Activated CD4-positive, alpha-beta T cell treated with anti-CD3 and anti-CD28 coated beads for 48 hours (primary cell): ENCODE results near the gene ETS2.
"Not testable (repeated sequence)": the region's sequence is repeated elsewhere in the genome, so short reads cannot be mapped to it uniquely, and the experiment has no call there.

Experiments
- DNase-seq: peaks from one replicate; pipeline ENCODE4 v3.0.0-alpha.2; 2020

The ETS2 gene

DNA sequence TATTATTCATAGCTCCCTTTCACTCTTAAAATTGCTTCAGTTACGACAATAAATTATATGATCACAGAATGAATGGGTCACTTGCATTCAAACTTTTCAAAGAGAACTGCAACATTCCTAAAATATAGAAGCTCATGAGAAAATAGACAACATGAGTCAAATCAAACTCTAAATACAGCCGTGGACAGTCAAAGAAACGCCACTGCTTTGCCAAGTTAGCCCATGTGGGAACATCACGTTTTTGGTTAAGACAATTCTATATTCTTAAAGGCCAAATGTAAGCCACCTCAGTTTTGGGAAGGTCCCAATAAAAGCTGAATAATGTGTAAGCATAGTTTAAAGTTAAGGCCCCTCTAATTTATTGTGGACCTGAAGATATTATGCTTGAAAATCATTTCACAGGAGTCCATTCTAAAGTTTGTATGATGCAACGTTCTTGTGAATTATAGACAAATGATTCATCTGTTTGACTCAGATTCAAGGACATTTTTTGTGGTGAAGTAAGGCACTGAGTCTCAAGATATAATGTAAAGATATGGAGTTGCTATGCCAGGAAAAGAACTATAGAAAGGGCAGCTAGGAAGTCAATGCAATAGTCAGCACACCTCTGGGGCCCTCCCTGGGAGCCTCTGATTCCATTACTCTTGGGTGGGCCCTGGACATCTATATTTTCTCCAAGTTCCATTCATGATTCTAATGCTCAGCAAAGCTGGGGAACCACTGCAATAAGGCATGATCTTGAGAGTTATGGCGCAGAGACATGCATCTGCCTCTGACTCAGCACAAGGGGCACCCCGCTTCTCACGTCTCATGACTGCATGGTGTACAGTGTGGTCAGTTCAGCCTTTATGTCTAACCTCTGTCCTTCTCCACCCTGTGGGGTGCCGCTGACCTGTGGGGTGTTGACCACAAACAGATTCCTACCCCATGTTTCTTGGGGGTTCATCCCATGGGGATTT is 33.9 kb downstream of the ETS2 start:
- peak; percentile 61 for DNase-seq

DNA sequence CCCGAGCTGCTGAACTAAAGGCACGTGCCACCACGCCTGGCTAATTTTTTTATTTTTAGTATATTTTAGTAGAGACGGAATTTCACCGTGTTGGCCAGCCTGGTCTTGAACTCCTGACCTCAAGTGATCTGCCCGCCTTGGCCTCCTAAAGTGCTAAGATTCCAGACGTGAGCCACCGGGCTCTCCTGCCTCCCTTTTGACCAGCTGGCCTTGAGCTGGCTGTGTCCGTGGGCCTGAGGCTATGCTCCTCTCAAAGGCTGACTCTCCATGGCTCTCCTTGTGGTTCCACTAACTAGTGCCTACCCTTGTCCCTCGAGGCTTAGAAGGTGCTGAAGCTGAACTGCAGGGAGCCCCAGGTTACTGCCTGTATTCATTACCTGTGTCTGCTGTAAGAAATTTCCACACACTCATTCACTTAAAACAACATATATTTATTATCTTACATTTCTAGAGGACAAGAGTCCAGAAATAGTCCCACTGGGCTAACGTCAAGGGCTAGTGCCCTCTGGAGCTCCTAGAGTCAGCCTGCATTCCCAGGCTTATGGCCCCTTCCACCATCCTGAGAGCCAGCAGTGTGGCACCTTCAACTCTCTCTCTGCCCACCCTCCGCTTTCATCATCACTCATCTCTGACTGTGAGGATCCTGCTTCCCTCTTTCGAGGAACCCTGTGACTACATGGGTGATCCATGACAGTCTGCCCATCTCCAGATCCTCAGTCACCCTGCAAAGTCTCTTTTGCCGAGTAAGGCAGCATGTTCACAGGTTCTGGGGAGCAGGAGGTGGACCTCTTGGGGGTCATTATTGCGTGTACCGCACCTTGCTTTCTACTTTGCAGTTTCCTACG is 34.9 kb downstream of the ETS2 start:
- DNase-seq: no peak

DNA sequence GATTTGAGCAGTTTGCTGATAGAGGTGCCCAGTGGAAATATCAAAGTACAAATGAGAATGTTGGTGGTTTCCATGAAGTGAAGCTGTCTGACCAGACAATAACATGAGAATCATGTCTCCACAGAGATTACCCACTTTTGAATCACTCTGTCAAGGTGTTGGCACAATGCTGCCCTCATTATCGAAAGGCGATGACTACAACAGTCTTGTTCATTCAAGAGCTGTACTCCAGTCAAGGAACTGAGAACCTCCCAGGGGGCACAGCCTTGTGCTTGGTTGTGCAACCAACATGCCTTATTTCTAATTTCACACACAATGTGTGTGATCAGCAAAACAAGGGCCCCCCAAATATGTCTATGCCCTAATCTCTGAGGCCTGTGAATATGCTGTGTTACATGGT is 35.7 kb downstream of the ETS2 start:
- DNase-seq: peak; percentile 22

DNA sequence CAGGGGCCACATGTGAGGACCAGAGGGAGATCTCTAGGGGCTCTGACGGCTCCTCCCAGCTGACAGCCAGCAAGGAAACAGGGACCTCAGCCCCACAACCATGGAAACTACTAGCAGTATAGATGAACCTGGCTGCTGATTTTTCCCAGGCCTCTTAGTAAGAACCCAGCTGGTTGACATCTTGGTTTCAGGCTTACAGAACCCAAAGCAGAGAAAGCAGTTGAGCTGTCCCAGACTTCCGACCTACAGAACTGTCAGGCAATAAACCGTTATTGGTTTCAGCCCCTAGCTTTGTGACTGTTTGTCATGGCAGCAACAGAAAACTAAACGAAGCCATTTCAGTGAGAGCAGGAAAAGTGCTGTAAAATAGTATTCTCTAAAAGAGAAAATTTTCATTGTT is 36.4 kb downstream of the ETS2 start:
- no peak for DNase-seq

DNA sequence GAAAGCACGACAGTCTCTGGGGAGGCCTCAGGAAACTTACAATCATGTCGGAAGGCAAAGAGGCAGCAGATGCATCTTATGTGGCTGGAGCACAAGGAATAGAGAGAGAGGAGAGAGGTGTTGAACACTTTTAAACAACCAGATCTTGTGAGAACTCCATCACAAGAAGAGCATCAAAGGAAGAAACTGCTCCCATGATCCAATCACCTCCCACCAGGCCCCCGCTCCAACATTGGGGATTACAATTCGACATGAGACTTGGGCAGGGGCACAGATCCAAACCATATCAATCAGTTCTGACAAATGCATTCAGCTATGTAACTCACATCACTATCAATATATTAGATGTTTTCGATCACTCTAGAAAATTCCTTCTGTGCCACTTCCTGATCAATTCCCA is 37.6 kb downstream of the ETS2 start:
- DNase-seq: no peak

DNA sequence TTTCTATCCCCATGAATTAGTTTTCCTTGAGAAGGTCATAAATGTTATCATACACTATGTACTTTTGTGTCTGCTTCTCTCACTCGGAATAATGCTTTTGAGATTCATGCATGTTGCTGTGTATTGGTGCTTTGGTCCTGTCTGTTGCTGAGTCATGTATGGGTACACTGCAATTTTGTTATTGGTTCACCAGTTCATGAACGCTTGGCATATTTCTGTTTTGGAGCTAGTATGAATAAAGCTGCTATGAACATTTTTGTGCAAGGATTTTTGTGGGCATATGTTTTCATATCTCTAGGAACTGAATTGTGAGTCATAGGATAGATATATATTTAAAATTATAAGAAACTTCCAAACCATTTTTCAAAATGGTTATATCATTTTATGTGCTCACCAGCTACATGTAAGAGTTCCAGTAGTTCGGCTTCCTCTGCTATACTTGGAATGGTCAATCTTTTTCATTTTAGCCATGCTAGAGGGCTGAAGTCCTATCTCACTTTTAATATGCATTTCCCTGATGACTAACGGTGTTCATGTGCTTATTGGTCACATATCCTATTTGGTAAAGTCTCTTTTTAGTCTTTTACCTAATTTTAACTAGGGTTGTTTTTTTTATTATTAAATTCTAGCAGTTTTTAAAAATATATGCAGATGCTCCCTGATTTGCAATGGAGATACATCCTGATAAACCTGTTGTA is 38.2 kb downstream of the ETS2 start:
- DNase-seq: no peak

DNA sequence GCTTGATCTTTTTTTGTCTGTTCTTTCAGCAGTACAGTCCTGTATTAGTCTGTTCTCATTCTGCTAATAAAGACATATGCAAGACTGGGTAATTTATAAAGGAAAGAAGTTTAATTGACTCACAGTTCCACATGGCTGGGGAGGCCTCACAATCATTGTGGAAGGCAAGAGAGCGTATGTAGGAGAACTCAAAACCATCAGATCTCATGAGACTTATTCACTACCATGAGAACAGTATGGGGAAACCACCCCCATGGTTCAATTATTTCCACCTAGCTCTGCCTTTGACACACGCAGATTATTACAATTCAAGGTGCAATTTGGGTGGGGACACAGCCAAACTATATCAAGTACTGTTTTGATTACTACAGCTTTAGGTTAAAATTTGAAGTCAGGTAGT is 39.6 kb downstream of the ETS2 start:
- not testable (repeated sequence) for DNase-seq

DNA sequence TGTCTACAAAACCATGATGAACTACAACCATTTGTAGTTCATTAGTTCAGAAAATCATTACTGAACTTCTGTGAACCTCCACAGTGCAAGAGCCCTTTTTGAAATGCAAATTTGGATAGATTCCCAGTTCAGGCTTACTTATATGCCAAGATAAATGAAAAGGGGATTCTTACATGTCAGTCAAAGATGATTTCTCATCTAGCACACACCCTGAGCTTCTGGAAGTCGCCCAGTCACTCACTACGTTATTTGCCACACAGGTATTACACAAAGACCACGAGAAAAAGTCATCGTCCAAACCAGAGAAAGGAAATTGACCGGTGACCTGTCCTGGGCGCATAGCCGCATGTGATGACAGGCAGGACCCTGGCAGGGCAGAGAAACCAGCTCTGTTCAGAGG is 41.8 kb downstream of the ETS2 start:
- DNase-seq: no peak

DNA sequence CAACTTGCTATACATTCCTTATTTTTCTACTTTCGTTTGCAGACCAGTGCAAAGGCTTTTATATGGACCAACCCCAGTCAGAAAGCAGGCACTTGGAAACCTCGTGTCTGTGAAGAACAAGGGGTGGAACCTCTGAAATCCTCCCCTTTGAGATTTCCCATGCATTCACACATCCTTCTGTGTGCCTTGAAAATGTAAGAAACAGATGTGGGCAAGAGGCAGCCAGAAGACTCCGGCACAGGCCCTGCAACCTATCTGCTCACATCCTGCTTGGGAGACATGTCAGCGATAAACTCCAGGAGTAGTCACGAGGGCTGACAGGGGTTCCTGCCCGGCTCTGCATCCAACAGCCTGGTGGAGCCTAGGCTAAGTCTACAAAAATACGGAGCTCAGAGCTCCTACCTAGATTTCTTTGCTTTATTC is 42.5 kb downstream of the ETS2 start:
- no peak for DNase-seq

DNA sequence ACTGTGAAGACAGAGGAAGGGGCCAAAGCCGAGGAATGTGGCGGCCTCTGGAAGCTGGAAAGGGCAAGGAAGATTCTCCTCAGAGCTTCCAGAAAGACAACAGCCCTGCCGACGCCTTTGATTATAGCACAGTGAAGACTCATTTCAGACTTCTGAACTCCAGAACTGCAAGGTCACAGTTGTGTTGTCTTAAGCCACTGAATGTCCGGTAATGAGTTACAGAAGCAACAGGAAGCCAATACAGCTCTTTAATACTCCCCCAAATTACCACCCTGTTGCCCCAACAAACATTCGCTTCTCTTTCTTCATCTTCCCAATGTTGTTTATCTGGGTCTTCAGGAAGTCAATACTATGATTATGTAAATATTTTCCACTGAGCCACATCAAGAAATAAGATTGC is 44.0 kb downstream of the ETS2 start:
- no peak for DNase-seq

DNA sequence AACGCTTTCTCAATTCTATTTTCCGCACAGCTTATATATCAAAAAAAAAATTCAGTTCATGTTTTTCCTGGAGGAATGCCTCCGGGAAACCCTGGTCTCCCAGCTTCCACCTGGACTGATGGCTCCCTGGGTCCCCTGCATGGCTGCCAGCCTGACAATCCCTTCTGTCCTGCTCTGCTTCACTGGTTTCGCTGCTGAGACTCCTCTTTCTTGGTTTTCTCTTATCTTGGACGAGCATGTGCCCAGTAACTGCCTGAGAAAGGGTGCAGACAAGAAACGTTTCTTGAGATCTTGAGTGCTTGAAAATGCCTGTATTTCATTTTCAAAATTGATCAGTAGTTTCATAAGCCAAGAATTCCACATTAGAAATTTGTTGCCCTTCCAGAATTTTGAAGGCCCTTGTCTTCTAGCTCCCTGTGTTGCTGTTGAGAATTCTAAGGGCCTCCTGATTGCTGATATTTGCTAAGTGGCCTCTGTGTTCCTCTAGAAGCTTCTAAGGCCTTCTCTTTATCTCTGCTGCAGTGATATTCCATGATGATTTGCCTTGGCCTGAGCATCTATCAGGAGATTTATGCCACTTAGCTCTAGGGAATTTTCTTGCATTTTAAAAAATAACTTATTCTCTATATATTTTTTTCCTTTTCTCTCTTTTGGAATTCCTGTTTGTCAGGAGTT is 44.7 kb downstream of the ETS2 start:
- no peak for DNase-seq

DNA sequence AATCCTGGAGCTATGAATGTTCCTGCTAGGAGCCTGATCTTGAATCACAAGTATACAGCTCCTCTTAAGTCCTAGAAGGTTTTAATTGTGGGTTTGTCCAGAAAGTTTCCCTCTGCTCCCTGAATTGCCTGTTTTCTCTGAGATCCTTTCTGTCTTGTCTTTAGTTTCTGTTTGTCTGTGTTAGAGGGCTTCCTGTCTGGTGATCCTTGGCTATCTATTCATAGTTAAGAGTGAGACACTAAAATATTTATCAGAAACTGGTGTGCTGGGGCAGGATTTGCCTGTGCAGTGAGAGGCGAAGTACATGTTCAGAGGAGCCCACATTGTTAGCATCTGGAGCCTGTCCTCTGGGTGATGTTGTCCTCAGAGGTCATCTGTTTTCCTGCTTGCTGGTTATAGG is 45.4 kb downstream of the ETS2 start:
- DNase-seq: no peak

DNA sequence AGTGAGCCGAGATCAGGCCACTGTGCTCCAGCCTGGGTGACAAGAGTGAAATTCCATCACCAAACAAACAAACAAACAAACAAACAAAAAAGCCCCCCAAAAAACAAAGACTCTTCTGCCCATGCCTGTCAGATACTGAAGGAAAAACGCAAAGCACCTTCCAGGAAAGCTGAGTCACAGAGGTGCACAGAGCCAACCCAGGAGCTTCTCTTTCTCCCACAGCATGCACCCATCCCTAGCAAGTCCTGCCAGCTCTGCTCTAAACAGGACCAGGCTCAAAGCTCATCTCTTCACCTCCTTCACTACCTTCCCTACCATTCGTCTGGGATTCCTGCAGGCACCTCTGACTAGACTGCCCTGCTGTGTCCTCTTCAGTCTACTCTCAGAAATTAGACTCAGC is 46.5 kb downstream of the ETS2 start:
- no peak for DNase-seq

DNA sequence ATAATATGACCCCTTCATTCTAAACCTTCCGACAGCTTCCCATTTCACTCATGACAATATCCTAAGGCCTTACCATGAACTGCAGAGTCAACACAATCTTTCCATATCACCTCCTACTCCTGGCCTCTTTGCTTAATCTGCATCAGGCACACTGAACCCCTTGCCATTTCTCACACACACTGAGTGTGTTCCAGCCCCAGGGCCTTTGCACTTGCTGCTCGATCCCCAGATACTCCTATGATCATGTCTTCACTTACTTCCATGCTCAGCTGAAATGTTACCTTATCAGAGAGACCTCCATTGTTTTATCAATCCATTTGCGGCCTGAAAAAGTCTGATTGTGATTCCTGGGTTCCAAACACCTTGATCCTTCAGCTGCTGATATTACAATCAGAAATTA is 47.0 kb downstream of the ETS2 start:
- DNase-seq: no peak

DNA sequence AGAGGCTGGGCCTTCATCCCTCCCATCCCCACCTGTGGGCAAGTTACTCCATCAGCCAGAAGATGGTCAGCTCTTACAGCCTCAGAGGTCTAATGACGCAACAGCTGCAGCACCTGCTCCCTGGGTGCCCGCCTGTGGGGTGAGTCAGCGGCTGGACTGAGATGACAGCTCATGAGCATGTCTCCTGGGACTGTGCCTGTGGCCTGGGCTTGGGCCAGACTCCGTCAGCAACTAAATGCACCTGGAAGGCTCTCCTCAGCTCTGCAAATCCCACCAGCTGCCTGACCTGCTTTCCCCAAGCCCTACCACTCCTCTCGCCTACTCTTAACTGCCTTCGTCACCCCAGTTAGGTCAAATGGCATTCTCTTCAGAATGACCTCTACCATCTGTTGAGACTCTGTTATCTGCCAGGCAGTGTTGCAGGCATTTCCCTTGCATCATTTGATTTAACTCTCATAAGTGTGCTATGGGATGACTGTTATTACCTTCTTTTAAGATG is 47.7 kb downstream of the ETS2 start:
- DNase-seq: no peak

DNA sequence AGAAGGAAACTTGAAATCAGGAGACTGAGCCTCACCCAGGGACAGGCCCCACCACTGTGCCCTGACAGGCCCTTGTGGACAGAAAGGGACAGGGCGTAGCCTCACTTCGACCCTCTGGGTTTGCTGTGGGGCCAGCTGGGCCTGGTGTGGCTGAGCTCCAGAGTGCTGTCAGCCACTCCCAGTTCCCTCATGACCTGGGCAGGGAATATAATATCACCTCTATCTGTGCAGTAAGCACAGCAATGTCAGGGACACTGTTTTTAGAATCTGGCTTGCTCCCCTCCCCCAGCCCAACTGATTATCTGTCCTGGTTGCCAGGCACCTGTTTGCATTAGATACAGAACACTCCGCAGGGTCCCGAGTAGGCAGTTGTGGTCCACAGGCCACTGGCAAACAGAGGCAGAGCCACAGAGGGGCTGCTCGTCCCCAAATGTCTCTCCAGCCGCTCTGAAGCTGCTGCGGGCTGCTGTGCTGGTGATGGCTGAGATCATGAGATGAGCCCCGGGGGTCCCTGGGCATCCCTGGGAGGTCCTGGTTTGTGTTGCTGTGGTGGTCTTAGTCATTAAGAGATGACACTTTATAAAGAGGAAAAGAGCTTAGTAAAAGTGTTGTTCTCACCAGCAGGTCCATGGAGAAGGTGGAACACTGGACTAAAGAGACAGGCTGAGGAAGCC is 51.6 kb downstream of the ETS2 start:
- DNase-seq: no peak

DNA sequence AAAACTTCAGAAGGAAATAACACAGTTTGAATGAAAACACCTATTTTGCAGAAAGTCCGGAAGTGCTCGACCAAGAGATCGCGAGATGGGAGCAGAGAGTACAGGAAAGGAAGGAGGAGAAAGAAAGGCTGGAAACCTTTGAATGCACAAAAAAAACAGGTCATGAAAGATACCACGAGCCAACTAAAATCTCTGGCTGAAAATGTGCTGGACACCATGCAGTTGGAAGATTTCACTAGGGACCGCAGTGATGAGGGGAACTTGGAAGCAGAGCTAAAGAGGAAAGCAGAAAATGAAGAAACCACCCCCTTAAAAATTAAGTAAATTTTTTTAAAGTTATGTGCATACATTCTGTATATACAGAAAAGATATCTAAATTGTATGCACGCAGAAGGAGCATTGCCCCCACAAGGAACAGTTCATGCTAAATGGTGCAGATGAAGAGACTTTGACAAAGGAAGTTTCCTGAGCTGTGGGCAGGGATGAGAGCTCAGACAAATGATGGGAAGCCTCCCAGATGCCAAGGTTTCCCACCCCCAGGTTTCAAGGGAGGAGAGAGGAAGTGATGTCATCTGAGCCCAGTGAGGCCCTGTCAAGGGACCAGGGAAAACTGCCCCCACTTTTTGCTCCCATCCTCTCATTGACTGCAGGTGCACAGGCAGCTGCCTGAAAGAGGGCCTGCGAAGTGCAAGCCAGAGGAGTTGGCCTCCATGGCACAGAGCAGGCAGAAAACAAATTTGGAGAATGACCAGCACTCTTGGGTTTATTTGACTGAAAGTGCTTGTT is 52.5 kb downstream of the ETS2 start:
- no peak for DNase-seq

DNA sequence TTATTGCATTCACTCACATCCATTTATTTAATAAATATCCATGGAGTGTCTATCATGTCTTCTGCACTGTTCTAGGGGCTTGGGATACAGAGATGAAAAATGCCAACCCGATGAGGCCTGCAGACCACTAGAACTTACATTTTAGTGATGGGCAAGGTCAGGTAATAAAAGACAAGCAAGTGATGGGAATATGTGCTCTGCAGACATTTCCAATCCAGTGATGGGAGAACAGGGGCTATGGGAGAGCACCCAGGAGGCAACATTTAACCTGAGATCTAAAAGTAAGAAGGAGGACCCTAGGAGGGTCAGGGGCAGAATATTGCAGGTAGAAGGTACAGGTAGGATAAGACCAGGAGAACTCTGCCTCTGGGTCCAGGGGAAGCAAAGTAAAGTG is 53.1 kb downstream of the ETS2 start:
- DNase-seq: no peak

DNA sequence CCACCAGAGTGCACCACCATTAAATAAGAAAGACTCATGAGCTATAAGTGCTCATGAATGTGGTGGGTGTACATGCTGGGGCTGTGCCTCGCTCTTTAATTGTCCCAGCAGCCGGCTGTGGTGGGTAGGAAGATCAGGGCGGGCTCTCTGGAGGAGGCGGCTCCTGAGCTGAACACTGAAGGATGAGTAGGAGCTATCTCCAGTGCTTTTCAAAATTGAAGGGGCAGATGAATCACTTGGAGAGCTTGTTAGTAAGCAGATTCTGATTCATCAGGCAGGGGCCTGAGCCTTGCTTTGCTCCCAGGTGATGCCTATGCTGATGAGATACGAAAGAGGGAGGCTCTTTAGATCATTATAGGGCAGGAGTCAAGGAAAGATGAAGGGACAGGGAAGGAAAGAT is 54.1 kb downstream of the ETS2 start:
- DNase-seq: no peak

DNA sequence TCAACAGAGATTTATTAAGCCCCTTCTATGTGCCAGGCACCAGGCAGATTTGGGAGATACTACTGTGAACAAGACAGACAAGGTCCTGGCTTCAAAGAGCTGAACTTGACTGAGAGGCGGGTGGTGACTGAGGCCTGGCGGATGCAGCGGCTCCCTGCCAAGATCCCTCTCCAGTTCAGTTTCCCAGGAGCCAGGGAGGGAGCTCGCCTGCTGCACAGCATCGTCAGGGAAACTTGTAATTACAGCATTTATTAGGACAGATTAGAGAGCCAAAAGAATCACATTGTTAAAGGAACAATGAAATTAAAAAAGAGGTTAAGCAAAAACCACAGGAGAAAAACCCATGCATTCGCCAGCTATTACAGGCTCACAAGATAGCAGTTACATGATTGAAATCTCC is 55.3 kb downstream of the ETS2 start:
- no peak for DNase-seq

DNA sequence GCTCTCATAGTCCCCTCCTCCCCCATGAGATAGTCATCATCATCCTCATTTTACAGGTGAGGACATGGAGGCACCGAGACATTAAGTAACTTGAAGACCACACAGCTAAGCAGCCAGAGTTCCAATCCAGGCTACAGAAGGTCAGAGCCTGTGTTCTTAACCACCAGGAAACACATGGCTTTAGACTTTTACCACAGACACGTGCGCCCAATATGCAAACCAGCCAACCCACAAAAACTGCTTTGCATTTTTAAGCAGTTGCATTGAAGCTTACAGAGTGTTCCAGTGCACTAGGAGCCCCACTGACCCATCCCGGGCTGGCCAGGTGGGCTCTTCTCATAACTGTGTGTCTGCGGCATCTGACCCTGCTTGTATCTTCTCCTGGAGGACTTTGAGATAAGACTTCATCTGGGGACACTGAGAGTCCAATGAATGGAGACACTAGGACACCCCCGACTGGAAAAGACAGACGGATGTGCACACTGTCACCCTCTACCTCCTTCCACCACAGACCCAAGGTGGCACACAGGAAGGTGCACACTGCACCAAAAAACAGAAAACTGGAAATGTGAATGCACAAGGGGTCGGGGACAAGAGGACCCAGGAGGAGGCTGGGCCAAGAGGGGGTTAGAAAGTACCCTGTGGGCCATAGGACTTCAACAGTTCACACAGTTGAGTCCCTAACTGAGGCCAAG is 56.4 kb downstream of the ETS2 start:
- no peak for DNase-seq
